ENCODE data around the gene SAMD11.
A peak's percentile ranks its signal among the peaks of the same experiment; 100 is the strongest.
"Not testable (repeated sequence)": the region's sequence is repeated elsewhere in the genome, so short reads cannot be mapped to it uniquely, and the experiment has no call there.

The SAMD11 gene, protein sequence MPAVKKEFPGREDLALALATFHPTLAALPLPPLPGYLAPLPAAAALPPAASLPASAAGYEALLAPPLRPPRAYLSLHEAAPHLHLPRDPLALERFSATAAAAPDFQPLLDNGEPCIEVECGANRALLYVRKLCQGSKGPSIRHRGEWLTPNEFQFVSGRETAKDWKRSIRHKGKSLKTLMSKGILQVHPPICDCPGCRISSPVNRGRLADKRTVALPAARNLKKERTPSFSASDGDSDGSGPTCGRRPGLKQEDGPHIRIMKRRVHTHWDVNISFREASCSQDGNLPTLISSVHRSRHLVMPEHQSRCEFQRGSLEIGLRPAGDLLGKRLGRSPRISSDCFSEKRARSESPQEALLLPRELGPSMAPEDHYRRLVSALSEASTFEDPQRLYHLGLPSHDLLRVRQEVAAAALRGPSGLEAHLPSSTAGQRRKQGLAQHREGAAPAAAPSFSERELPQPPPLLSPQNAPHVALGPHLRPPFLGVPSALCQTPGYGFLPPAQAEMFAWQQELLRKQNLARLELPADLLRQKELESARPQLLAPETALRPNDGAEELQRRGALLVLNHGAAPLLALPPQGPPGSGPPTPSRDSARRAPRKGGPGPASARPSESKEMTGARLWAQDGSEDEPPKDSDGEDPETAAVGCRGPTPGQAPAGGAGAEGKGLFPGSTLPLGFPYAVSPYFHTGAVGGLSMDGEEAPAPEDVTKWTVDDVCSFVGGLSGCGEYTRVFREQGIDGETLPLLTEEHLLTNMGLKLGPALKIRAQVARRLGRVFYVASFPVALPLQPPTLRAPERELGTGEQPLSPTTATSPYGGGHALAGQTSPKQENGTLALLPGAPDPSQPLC

DNA sequence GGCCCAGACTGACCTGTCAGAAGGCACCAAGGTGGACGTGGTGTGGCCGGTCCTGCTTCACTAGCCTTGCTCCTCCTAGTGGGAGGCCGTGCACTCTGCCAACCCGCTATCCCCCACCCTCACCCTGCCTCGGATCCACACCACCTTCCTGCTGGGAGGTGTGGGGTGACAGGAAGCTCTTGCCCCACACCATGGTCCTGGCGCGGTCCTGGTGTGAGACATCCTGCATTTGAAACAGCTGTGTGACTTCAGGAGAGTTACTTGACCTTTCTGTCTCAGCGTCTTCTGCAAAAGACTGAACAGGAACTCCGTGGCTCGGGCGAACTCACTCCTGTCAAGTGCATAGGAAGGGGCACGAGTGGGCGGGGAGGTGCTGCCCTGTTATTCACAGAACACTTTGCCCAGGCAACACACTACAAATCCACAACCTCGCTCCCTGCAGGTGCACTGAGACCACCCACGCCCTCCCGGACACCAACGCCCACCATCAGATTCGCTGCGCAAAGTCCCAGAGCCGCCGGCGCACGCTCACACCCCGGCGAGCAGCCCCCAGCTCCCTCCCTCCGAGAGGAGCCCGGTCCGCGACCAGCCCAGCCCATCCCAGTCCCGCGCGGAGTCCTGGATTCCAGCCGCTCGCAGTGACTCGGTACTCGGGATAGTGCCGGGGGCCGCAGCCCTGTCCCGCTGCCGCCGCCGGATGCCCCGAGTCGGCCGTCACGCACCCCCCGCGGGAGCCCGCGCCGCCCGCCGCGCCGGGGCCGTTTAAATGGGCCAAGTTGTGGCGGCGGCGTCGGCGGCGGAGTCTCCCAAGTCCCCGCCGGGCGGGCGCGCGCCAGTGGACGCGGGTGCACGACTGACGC lies at the start of gene SAMD11:
SAMD11 (plus strand) TSS at position 793 of the 860 bp plus-strand sequence. CDS start 509 bp downstream, outside the sequence.
- peak in 46 of 56 donors; percentile 7 to 86 (median 48) for DNase-seq

DNA sequence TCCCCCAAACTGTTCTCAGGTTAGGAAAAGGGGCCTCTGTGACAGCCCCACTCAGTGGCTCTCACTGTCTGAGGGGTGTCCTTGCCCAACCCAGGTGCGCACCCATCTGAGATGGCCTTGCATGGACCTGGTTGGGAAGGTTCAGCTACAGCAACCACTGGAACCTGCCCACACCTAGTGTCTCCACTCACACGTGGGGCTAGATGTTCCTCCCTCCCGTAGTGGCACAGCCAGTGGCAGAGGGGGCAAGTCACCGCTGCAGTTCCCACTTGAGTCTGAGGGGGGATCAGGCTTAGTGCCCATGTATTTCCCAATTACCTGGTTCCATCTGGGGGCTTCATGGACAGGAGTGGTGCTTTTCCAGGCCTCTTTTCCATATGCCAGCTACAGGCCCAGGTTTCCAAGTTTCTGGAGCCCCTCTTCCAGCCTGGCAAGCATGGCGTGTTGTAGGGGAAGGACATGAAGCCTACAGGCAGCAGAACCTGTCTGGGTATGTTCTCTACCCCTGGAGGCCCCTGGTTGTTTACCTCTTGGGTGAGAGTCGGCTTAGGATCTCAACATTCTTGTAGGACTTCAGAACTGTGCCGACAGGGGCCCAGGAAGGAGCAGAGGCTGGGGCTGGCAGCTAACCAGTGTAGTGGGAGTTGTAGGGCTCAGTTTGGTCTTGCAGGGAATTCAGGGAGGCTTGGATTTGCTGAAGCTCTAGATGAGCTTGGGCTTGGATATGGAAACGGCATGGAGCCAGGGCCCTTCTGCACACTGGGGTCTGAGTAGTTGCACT lies 47.1 kb upstream of the SAMD11 start:
- DNase-seq = not testable (repeated sequence)

DNA sequence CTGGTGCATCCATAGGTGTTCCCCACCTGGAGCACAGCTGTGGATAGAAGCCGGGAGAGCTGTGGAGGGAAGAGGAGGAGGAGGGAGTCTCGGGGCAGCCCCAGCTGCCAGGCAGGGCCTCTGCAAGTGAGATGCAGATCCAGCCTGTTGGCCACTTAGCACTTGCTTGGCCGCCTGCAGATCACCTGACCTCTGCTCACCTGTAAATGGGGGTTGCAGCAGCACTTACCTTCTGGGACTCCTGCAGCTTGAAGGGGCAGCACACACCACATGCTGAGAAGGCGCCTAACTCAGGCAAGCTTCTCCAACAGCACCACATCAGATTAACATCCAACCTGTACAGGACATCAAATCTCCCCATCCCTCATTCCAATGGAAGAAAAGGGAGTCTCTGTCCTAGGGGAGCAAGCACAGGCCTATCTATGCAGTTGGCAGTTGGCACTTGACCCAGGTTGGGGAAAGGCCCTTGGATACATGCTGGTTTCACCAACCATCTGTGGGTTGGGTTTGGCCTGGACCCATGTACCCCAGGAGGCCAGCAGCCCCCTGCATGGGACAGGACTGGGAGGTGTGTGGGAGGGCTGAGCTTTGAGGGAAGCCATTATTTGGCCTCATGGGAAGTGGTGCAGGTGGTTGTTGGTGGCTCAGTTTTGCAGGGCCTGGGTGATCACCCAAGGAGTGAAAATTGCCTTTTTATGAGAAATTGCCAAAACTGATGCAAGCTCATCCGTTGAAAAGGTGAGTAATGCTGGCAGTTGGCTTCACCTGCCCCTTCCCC lies 46.3 kb upstream of the SAMD11 start:
- DNase-seq = not testable (repeated sequence)

DNA sequence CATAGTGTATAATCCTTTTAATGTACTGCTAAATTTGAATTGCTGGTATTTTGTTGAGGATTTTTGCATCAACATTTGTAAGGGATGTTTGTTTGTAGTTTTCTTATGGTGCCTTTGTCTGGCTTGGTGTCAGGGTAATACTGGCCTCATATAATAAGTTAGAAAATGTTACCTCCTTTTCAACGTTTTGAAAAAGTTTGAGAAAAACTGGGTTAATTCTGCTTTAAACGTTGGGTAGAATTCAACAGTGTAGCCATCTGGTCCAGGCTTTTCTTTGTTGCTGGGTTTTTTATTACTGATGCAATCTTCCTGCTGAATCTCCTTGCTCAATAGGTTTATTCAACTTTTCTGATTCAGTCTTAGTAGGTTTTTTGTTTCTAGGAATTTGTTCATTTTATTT lies 43.2 kb upstream of the SAMD11 start:
- not testable (repeated sequence) for DNase-seq

DNA sequence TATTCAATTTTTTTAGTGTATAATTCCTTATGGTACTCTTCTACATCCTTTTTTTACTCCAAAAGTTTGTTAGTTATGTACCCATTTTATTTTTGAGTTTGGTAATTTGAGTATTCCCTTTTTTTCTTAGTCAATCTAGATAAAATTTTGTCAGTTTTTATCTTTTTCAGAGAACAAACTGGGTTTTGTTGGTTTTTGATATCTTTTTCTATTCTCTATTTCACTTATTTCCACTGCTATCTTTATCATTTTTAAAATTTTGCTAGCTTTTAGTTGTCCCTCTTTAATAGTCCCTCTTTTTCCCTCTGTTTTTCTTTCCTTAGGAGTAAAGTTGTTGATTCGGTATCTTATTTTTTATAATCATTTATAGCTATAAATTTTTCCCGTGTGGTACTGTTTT lies 42.8 kb upstream of the SAMD11 start:
- not testable (repeated sequence) for DNase-seq

DNA sequence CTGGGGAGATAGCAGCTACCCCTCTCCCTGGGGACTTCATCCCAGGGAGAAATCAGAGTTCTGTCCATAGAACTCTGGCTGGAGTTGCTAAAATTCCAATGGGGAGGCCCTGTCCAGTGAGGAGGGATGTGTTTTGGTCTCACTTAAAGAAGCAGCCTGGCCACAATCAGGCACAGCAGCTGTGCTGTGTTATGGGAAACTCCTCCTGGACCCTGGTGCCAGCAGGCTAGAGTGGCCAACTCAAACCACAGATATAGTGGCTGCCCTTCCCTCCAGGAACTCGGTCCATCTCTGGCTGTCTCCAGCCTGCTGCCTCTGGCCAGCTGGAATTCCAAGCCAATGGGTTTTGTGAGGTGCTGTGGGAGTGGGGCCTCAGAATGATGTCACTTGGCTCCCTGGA lies 37.4 kb upstream of the SAMD11 start:
- DNase-seq = no peak

DNA sequence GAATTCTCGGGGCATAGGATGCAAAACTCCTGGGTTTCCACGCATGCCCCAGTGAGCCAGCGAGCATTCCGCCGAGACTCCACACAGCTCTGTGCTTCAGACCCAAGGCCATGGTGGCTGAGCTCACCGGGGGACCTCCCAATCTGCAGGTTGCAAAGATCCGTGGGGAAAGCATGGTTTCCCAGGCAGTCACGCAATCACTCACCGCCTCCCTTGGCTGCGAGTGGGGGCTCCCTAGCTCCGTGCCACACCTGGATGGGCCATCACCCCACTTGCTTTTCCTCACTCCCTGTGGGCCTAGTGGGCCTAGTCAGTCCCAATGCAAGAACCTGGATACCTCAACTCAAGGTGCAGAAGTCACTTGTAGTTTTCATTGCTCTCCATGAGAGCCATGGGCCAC lies 37.0 kb upstream of the SAMD11 start:
- no peak for DNase-seq

DNA sequence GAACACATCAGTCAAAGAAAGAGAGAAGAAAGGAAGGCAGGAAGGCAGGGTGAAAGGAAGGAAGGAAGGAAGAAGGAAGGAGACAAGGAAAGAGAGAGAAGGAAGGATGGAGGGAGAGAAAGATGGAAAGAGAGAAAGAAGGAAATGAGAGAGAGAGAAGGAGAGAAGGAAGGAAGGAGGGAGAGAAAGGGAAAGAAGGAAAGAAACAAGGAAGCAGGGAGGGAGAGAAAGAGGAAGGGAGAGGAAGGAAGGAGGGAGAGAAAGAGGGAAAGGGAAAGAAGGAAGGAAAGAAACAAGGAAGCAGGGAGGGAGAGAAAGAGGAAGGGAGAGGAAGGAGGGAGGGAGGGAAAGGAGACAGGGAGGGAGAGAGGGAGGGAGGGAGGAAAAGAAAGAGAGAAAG lies 35.4 kb upstream of the SAMD11 start:
- no peak for DNase-seq

DNA sequence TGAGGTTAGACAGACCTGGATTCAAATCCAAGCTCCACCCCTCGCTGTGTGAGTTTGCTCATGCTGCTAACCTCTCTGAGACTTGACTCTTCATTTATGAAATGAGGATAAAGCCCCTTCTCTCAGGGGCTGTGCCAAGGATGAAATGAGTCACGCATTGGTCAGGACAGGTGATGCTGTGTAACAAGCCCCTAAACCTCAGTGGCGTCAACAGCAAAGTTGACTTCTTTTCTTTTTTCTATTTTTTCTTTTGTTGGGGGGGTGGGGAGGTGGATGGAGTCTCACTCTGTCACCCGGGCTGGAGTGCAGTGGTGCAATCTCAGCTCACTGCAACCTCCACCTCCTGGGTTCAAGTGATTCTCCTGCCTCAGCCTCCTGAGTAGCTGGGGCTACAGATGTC lies 33.9 kb upstream of the SAMD11 start:
- not testable (repeated sequence) for DNase-seq

DNA sequence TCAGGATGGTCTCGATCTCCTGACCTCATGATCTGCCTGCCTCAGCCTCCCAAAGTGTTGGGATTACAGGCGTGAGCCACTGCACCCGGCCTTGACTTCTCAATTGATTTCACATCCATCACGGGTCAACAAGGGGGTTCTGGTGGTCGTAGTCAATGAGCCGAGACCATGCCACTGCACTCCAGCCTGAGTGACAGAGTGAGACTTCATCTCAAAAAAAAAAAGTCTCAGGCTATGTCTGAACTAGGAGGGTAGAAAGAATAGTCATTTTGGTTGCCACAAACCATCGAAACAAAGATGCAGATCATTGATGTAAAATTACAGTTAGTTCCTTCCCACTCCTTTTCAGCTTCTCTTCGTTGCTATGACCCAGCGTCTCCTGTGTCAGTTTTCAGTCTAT lies 33.5 kb upstream of the SAMD11 start:
- DNase-seq = not testable (repeated sequence)

DNA sequence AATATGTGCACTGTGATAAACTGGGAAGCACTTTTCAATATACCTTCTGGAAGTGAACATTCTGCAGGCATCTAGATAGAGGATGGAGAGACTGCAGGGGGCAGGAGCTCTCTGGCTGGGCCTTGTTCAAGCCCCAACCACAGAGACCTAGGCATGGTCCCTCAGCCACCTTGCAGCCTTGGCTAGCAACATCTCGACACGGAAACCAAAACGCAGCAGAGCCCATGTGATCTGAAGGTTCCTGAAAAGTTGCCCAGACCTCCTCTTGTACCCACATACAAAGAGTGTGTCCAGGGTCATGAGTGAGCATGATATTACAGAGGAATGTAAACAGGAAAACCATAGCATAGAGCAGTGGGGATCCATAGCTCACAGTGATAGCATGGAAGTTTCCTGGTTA lies 33.1 kb upstream of the SAMD11 start:
- DNase-seq = no peak

DNA sequence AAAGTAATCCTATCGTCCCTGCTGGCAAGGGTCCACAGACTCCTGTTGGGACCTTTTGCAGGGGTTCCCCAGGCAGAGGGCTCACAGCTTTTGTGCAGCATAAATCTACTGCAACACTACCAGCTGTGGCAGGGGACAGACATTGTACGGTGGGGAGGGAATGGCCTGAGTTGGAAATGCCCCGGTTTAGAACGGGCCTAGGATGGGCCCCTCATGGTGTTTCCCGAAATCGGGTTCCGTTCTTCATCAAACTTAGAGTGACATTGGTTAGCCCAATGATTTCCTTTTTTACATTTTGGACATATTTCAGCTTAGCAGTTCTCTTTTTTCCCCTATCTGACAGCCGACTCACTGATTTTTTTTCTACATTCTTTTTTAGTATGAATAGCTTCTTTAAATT lies 26.5 kb upstream of the SAMD11 start:
- no peak for DNase-seq

DNA sequence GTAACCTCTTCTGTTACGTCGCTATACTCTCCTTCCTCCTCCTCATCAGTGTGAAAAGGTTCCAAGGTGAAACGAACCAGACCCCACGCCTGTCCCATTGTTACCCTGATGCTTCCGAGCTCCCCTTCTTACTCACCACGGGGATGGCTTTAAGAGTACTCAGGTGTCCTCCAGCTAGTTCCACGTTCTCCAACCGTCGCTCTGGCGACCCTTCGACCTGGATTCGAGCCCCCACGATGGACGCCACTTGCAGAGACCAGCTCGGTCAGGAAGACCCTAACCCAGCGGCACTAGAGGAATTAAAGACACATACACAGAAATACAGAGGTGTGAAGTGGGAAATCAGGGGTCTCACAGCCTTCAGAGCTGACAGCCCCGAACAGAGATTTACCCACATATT lies 25.8 kb upstream of the SAMD11 start:
- not testable (repeated sequence) for DNase-seq

DNA sequence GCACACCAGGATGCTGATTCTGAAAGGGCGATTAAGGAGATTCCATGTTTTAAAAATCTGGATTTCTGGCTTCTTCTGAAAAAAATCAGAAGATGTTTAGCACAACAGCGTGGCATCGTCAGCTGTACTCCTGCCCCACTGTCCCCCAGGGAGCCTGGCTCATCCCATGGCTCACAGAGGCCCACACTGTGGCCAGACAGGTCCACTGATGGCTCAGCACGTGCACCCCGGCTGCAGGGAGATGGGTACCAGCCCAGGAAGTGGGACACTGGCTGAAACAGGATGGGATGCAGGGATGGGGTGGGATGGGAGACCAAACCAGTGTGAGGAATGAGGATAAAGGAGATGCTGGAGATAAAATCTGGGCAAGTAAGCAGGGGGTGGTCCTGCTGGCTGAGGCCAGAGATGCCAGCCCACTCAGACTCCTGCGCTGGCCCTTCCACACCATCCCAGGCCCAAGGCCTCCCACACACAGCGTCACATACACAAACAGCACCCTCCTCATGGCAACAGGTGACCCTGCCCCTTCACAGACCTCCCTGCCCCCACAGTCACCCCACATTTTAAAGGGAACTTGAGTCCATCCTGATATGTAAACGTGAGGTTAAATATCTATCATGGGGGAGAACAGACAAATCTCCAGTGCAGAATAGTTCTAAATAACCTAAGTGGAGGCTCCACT lies 23.9 kb upstream of the SAMD11 start:
- DNase-seq = no peak

DNA sequence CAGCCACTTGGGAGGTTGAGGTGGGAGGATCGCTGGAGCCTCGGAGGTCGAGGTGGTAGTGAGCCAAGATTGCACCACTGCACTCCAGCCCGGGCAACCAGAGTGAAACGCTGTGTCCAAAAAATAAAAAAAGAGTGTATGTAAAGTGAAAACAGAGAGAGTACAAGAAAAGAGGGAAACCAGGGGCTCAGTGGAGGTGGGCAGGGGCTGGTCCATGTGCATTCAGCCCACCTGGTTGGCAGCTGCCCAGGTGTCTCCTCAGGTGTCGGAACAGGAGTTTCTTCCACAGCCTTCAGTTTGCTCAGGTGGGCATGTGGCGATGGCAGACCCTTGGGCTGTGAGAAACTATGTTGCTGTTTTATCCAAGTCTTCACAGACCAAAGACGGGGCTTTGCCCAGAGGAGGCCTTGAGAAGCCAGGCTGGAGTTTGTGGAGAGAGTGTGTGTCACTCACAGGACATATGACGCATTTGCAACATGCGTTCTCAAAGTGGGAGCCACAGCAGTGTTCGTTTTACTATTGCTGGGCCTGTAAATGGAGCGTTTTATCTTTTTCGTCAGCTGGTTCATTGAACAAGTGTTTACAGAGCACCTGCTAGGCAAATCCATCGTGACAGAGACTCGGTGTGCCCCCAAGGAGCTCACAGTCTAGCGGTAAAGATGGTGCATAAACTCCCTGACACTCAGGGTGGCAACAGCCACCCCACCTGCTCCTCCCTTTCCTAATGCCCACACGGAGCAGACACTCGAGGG lies 22.4 kb upstream of the SAMD11 start:
- DNase-seq = no peak

DNA sequence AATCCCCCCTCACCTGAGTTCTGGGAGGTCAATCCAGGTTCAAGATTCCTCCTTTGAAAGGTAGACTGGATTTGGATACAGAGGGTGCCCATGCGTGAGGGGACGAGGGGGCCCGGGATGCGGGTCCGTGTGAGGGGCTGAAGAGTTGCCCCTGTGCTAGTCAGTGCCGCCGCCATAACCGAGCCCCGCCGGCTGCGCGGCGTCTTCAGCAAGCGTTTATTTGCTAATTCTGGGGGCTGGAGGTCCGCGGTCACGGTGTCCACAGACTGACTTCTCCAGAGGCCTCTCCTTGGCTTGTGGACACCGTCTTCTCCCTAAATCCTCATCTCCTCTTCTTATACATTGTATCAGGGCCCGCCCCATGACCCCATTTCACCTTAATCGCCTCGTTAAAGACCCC lies 20.9 kb upstream of the SAMD11 start:
- DNase-seq = no peak

DNA sequence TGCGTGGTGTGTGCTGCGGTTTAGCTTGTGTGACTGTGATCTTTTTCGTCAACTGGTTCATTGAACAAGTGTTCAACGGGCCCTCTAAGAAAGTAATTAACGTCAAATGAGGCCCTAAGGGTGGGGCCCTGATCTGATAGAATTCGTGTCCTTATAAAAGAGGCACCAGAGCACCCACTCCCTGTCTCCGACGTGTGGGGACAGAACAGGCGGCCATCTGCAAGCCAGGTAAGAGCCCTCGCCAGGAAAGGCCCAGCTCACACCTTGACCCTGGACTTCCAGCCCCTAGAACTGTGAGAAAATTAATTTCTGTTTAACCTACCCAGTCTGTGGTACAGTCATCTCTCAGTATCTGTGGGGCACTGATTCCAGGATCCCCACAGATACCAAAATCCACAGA lies 20.4 kb upstream of the SAMD11 start:
- no peak for DNase-seq

DNA sequence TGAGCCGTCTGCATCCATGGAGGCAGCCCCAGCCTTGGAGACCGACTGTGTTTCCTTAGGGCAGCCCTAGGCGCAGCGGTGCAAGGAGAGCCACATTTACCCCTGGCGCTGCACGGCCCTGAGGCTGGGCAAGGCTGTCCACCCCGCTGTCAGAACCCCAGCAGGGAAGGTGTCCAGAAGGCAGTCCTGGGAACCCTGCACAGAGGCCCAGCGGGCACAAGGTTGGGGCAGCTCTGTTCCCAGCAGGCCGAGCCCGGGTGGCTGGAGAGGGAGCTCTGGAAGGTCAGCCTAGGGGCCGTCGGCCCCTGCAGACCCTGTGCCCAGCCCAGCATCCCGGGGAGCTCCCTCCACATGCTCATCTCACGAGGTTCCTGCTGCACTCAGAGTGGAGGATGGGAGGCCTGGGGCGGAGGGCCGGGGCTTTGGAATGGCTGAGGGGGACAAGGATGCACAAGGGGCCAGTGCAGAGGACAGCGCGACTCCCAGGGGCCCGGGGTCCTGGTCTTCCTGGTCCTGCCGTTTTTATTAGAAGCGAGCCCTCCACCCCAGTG lies 19.9 kb upstream of the SAMD11 start:
- no peak for DNase-seq
